Tibial nerve (tissue), 3 donors: Measurements from ENCODE around the gene ST3GAL3.

Experiments used
- CTCF ChIP-seq, 5 experiments: fragments of 200-600 bp in 3 of 5; fragments of 450-650 bp in 2 of 5; sonication (generic) in 3 of 5; IDR thresholded peaks; one replicate each; pipeline ENCODE4 v1.5.1; 2016 to 2019; ENCODE audit warnings: antibody characterized with exemption in 5 of 5, mild to moderate bottlenecking in 3 of 5, moderate library complexity in 2 of 5
- POLR2A ChIP-seq, 2 donors: fragments of 450-650 bp; IDR thresholded peaks; one replicate each; pipeline ENCODE4 v1.6.1; 2017; ENCODE audit warnings: antibody characterized with exemption in 2 of 2, mild to moderate bottlenecking in 2 of 2, moderate library complexity in 2 of 2

- TF ChIP-seq POLR2A (IDR thresholded peaks at IDR 0.05) (no peak), CTCF (IDR thresholded peaks at IDR 0.05) (no peak)
Observed at GRCh38 chr1:43719063-43719462, 11.7 kb downstream of the ST3GAL3 start.
